Prostate gland (tissue), 2 donors: ENCODE measurements around the gene KRTAP20-4. TPM values are rescaled to one million over a fixed set of nuclear protein-coding genes. Genes with fewer than 3 reads are reported as not detected.

Experiments
- DNase-seq: peaks from one replicate; pipeline ENCODE4 v3.0.0-alpha.2; 2019; ENCODE audit warnings: low spot score
- H3K27ac ChIP-seq, 2 donors: fragments of 200-600 bp; sonication (generic); 2 replicates each; pipeline ENCODE4 v1.5.1; 2017 to 2019
- H3K27me3 ChIP-seq: fragments of 200-600 bp; sonication (generic); replicated peaks from 2 replicates; pipeline ENCODE4 v1.5.1; 2019; ENCODE audit not compliant: insufficient read depth
- H3K36me3 ChIP-seq, 2 donors: fragments of 200-600 bp; sonication (generic); 1 replicate in 1 of 2; 2 replicates in 1 of 2; pipeline versions ENCODE4 v1.5.1 to v1.8.1; 2017 to 2019
- H3K4me1 ChIP-seq: fragments of 200-600 bp; sonication (generic); replicated peaks from 2 replicates; pipeline ENCODE4 v1.5.1; 2019
- H3K4me3 ChIP-seq, 2 donors: fragments of 200-600 bp; sonication (generic); 2 replicates each; pipeline ENCODE4 v1.5.1; 2017 to 2019
- H3K9me3 ChIP-seq: fragments of 200-600 bp; sonication (generic); 2 replicates; pipeline ENCODE4 v1.5.1; 2017
- CTCF ChIP-seq, 4 experiments: fragments of 200-600 bp in 2 of 4; fragments of 450-650 bp in 2 of 4; sonication (generic) in 2 of 4; IDR thresholded peaks; 1 replicate in 3 of 4; 2 replicates in 1 of 4; pipeline ENCODE4 v1.5.1; 2016 to 2019; ENCODE audit warnings: antibody characterized with exemption in 4 of 4, mild to moderate bottlenecking in 2 of 4, moderate library complexity in 2 of 4
- POLR2A ChIP-seq: fragments of 450-650 bp; IDR thresholded peaks from one replicate; pipeline ENCODE4 v1.6.1; 2016; ENCODE audit warnings: antibody characterized with exemption, mild to moderate bottlenecking
- POLR2AphosphoS5 ChIP-seq: sonication (generic); formaldehyde crosslinking; IDR thresholded peaks from one replicate; pipeline ENCODE4 v1.6.1; 2017; ENCODE audit warnings: antibody characterized with exemption
- WGBS: methylation state at CpG from one replicate; pipeline ENCODE4 v1.1.5; 2018; 5-methylcytosine and 5-hydroxymethylcytosine counted together
- intact Hi-C: fragments of 100-400 bp; cut with DNase I; formaldehyde crosslinking; loops from one replicate; pipeline ENCODE4 v1.14.2; 2022
- total RNA-seq, 2 donors: library from RNA; depleted of rRNA; stranded (reverse); fragments of >200 nt; gene quantifications; one replicate each; pipeline ENCODE4 v1.1.0, GENCODE V29; 2016

KRTAP20-4 gene
- total RNA-seq, 2 donors from 2014 or later: not detected

GRCh38 chr21:30638686-30639085 is 18.3 kb downstream of the KRTAP20-4 start:
- Histone ChIP-seq H3K27ac (no peak overlapping the region), H3K4me1 (no peaks in the 10 kb centered on the region), H3K27me3 (no peaks in the 10 kb centered on the region), H3K9me3 (no peaks in the 10 kb centered on the region), H3K36me3 (no peaks in the 10 kb centered on the region), H3K4me3 (no peak overlapping the region)
- 85% methylated on average over 3 of the region's 3 CpGs for WGBS
- DNase-seq: no peak
- intact Hi-C loops: no loop called here
- TF ChIP-seq POLR2A (no peak), CTCF (IDR thresholded peaks at IDR 0.05) (no peak), POLR2AphosphoS5 (no peak)

DNA sequence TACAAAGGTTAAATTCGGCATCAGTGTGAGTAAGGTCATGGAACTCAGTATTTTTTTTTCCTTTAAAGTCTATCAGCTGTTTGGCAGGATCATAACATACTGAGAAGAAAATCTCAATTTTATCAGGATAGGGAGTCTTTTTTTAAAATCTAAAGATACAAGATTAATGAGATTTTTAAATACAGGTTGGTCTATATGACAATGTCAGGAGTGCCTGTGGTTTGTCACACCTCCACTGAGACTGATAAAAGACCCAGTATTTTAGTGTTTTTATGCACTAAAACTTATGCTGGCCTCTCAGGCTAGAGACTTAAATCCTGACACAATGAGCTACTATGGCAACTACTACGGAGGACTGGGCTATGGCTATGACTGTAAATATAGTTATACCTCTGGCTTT is 22.1 kb downstream of the KRTAP20-4 start, which contains the start of gene KRTAP20-3:
Gene KRTAP20-3 (plus strand): TSS at position 301 of the 400 bp plus-strand sequence.
- WGBS: 90% methylated on average over 2 of the region's 2 CpGs
- Histone ChIP-seq H3K27me3 (no peaks in the 10 kb centered on the region), H3K9me3 (no peaks in the 10 kb centered on the region), H3K4me1 (no peaks in the 10 kb centered on the region), H3K4me3 (no peak within 1 kb of the TSS), H3K36me3 (no peaks in the 10 kb centered on the region), H3K27ac (no peak within 1 kb of the TSS)
- DNase-seq: no peak
- TF ChIP-seq CTCF (IDR thresholded peaks at IDR 0.05) (no peak), POLR2A (no peak), POLR2AphosphoS5 (no peak)
- intact Hi-C loops: no loop called here

GRCh38 chr21:30646904-30647414 is 26.5 kb downstream of the KRTAP20-4 start:
- Histone ChIP-seq H3K27me3 (no peaks in the 10 kb centered on the region), H3K36me3 (no peaks in the 10 kb centered on the region), H3K9me3 (no peaks in the 10 kb centered on the region), H3K4me3 (no peak overlapping the region), H3K27ac (no peak overlapping the region), H3K4me1 (no peaks in the 10 kb centered on the region)
- no peak for DNase-seq
- intact Hi-C loops: no loop called here
- 74% methylated on average over 1 of the region's 1 CpG for WGBS
- TF ChIP-seq POLR2A (no peak), CTCF (IDR thresholded peaks at IDR 0.05) (no peak), POLR2AphosphoS5 (no peak)

DNA sequence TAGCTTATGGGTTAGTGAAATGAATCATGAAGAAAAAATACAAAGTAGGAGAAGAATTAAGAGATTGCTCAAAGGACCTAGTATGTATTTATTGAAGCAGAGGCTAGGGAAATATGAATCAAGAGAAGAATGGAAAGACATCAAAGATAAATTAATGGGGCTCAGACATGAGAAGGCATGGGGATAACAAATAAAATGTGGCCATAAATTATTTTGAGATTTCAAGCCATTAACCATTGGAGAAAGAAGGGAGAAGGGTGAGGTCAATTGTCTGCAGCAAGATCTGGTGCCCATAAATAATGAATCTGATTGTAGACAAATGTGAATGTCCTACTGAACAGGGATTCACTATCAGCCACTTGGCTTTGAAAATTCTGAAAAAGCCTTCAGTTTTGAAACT is 32.5 kb downstream of the KRTAP20-4 start:
- Histone ChIP-seq H3K4me1 (no peaks in the 10 kb centered on the region), H3K4me3 (no peak overlapping the region), H3K27me3 (no peaks in the 10 kb centered on the region), H3K27ac (no peak overlapping the region), H3K36me3 (no peaks in the 10 kb centered on the region), H3K9me3 (no peaks in the 10 kb centered on the region)
- intact Hi-C loops: no loop called here
- TF ChIP-seq POLR2A (no peak), POLR2AphosphoS5 (no peak), CTCF (IDR thresholded peaks at IDR 0.05) (no peak)
- DNase-seq: no peak

GRCh38 chr21:30668776-30669175 is 48.3 kb downstream of the KRTAP20-4 start:
- Histone ChIP-seq H3K27ac (no peak overlapping the region), H3K36me3 (no peaks in the 10 kb centered on the region), H3K4me3 (no peak overlapping the region), H3K27me3 (no peaks in the 10 kb centered on the region), H3K9me3 (no peaks in the 10 kb centered on the region), H3K4me1 (no peaks in the 10 kb centered on the region)
- DNase-seq: no peak
- 92% methylated on average over 1 of the region's 1 CpG for WGBS
- intact Hi-C loops: no loop called here
- TF ChIP-seq POLR2A: no peak
- TF ChIP-seq CTCF (IDR thresholded peaks at IDR 0.05): no peak
- no peak for TF ChIP-seq POLR2AphosphoS5
